Motor neuron (in vitro differentiated cells): ENCODE results near the gene MDGA2. TPM values are rescaled to one million over a fixed set of nuclear protein-coding genes. Genes with fewer than 3 reads are reported as not detected.
"Not testable (repeated sequence)": the region's sequence is repeated elsewhere in the genome, so short reads cannot be mapped to it uniquely, and the experiment has no call there.

Source experiments
- ATAC-seq, 8 experiments: fragments of 200-7000 bp; cut with Tn5 transposase; replicated peaks in 6 of 8; 2 replicates each; pipeline ENCODE4 v1.8.0; 2021; ENCODE audit warnings: mild to moderate bottlenecking in 8 of 8, moderate library complexity in 8 of 8
- H3K27ac ChIP-seq, 2 donors: fragments of 250-450 bp; sonication (Bioruptor Pico); 2 replicates each; pipeline ENCODE4 v1.9.0; 2021; ENCODE audit warnings: antibody characterized with exemption in 2 of 2, mild to moderate bottlenecking in 2 of 2, moderate library complexity in 1 of 2
- H3K4me1 ChIP-seq, 2 donors: fragments of 250-450 bp; sonication (Bioruptor Pico); replicated peaks in 1 of 2; 2 replicates each; pipeline ENCODE4 v1.6.1; 2021; ENCODE audit warnings: antibody characterized with exemption in 2 of 2, mild to moderate bottlenecking in 2 of 2, moderate library complexity in 1 of 2
- H3K4me3 ChIP-seq, 5 donors: fragments of 250-450 bp; sonication (Bioruptor Pico); 2 replicates each; pipeline ENCODE4 v1.9.0; 2021; ENCODE audit warnings: antibody characterized with exemption in 5 of 5, mild to moderate bottlenecking in 5 of 5, moderate library complexity in 4 of 5
- WGBS, 10 experiments: fragments of 450-650 bp; shearing (Covaris generic); methylation state at CpG; one replicate each; pipeline ENCODE4 v1.0.0; 2022; 5-methylcytosine and 5-hydroxymethylcytosine counted together
- in situ Hi-C, 9 experiments: fragments of 400-800 bp; cut with MboI; loops; one replicate each; pipeline ENCODE4 v1.15.0; 2021; ENCODE audit warnings: low sequenced_read_pairs in 9 of 9, low pct_unique_long_range_greater_than_20kb in 2 of 9; ENCODE audit not compliant: unreplicated experiment in 9 of 9
- total RNA-seq, 8 experiments: library from RNA; unstranded; fragments of 300-600 nt; gene quantifications; 2 replicates each; pipeline versions ENCODE4 v1.2.3 to v1.2.4, GENCODE V29; 2022

MDGA2 gene
- total RNA-seq, 8 experiments from 2014 or later: 0.05 to 21.2 (median 8.4) TPM

GRCh38 chr14:47346849-47347248 is 328.6 kb downstream of the MDGA2 start:
- in situ Hi-C loops: no loop called here
- no peak for ATAC-seq
- H3K4me1 ChIP-seq: peaks cover 0 to 12% of the 10 kb centered on the region in 2 donors
- WGBS, 10 experiments: 18 to 90% (median 71%) methylated on average over 3 to 5 of the region's 5 CpGs
- no peak overlapping the region for H3K4me3 ChIP-seq
- H3K27ac ChIP-seq: no peak overlapping the region

GRCh38 chr14:47345016-47345415 is 330.4 kb downstream of the MDGA2 start:
- 0 to 100% (median 58%) methylated on average over 1 to 2 of the region's 2 CpGs; no CpG with 5 or more reads in 1 of the 10 experiments for WGBS, 10 experiments
- Histone ChIP-seq H3K27ac (no peak overlapping the region), H3K4me1 (peaks cover 0 to 12% of the 10 kb centered on the region in 2 donors), H3K4me3 (no peak overlapping the region)
- no peak for ATAC-seq
- in situ Hi-C loops: no loop called here

- Histone ChIP-seq H3K4me1 (no peaks in the 10 kb centered on the region), H3K4me3 (no peak overlapping the region), H3K27ac (no peak overlapping the region)
- ATAC-seq: no peak
- in situ Hi-C loops: no loop called here
- 11 to 100% (median 91%) methylated on average over 2 to 3 of the region's 3 CpGs; no CpG with 5 or more reads in 1 of the 10 experiments for WGBS, 10 experiments
Measured at GRCh38 chr14:47332939-47333338, 342.5 kb downstream of the MDGA2 start.

GRCh38 chr14:47332106-47332505 is 343.3 kb downstream of the MDGA2 start:
- Histone ChIP-seq H3K27ac (no peak overlapping the region), H3K4me1 (no peaks in the 10 kb centered on the region), H3K4me3 (no peak overlapping the region)
- in situ Hi-C loops: no loop called here
- no peak for ATAC-seq

GRCh38 chr14:47328376-47328775 is 347.0 kb downstream of the MDGA2 start:
- Histone ChIP-seq H3K27ac (no peak overlapping the region), H3K4me3 (no peak overlapping the region), H3K4me1 (no peaks in the 10 kb centered on the region)
- WGBS, 10 experiments: 0 to 100% (median 83%) methylated on average over 2 to 4 of the region's 4 CpGs
- in situ Hi-C loops: no loop called here
- ATAC-seq: no peak

- 11 to 100% (median 90%) methylated on average over 1 to 3 of the region's 3 CpGs for WGBS, 10 experiments
- Histone ChIP-seq H3K4me3 (no peak overlapping the region), H3K4me1 (no peaks in the 10 kb centered on the region), H3K27ac (no peak overlapping the region)
- ATAC-seq: no peak
- in situ Hi-C loops: no loop called here
Measured at GRCh38 chr14:47327336-47327735, 348.1 kb downstream of the MDGA2 start.

- Histone ChIP-seq H3K4me3 (no peak overlapping the region), H3K27ac (no peak overlapping the region), H3K4me1 (peaks cover 0 to 2% of the 10 kb centered on the region in 2 donors)
- in situ Hi-C loops: no loop called here
- WGBS, 10 experiments: 0 to 100% (median 73%) methylated on average over 1 to 2 of the region's 2 CpGs
- no peak for ATAC-seq
Measured at GRCh38 chr14:47322751-47323150, 352.7 kb downstream of the MDGA2 start.

GRCh38 chr14:47302121-47302520 is 373.3 kb downstream of the MDGA2 start:
- H3K4me1 ChIP-seq: no peaks in the 10 kb centered on the region
- no peak overlapping the region for H3K27ac ChIP-seq
- ATAC-seq: no peak
- in situ Hi-C loops: no loop called here
- WGBS, 10 experiments: 20 to 100% (median 50%) methylated on average over 1 to 2 of the region's 2 CpGs; no CpG with 5 or more reads in 1 of the 10 experiments
- no peak overlapping the region for H3K4me3 ChIP-seq

- Histone ChIP-seq H3K27ac (no peak overlapping the region), H3K4me3 (no peak overlapping the region), H3K4me1 (no peaks in the 10 kb centered on the region)
- in situ Hi-C loops: no loop called here
- ATAC-seq: peak in 2 of 8 experiments; percentile 49 to 62
- WGBS, 10 experiments: 0 to 68% (median 20%) methylated on average over 1 to 3 of the region's 3 CpGs; no CpG with 5 or more reads in 1 of the 10 experiments
Measured at GRCh38 chr14:47300796-47301195, 374.6 kb downstream of the MDGA2 start.

- no peak overlapping the region for H3K4me3 ChIP-seq
- WGBS, 10 experiments: 0 to 88% (median 26%) methylated on average over 1 of the region's 1 CpG; no CpG with 5 or more reads in 4 of the 10 experiments
- no peaks in the 10 kb centered on the region for H3K4me1 ChIP-seq
- in situ Hi-C loops: no loop called here
- no peak overlapping the region for H3K27ac ChIP-seq
- no peak for ATAC-seq
Measured at GRCh38 chr14:47297374-47297773, 378.0 kb downstream of the MDGA2 start.

- H3K4me1 ChIP-seq: no peaks in the 10 kb centered on the region
- no peak for ATAC-seq
- H3K4me3 ChIP-seq: no peak overlapping the region
- no peak overlapping the region for H3K27ac ChIP-seq
- WGBS, 10 experiments: 0 to 100% (median 80%) methylated on average over 1 of the region's 1 CpG; no CpG with 5 or more reads in 5 of the 10 experiments
- in situ Hi-C loops: no loop called here
Measured at GRCh38 chr14:47284283-47284682, 391.1 kb downstream of the MDGA2 start.

GRCh38 chr14:47281761-47282160 is 393.6 kb downstream of the MDGA2 start:
- H3K4me3 ChIP-seq, in situ Hi-C loops, H3K27ac ChIP-seq, H3K4me1 ChIP-seq, ATAC-seq: not testable (repeated sequence)
- 58 to 97% (median 89%) methylated on average over 5 to 13 of the region's 16 CpGs; no CpG with 5 or more reads in 4 of the 10 experiments for WGBS, 10 experiments

- in situ Hi-C loops: no loop called here
- Histone ChIP-seq H3K27ac (no peak overlapping the region), H3K4me1 (no peaks in the 10 kb centered on the region), H3K4me3 (no peak overlapping the region)
- peak in 5 of 8 experiments; percentile 37 to 71 (median 65) for ATAC-seq
- WGBS, 10 experiments: 9 to 100% (median 23%) methylated on average over 1 to 5 of the region's 5 CpGs
Measured at GRCh38 chr14:47278233-47278842, 397.1 kb downstream of the MDGA2 start.

- in situ Hi-C loops: no loop called here
- WGBS, 10 experiments: 0 to 100% (median 60%) methylated on average over 1 of the region's 1 CpG; no CpG with 5 or more reads in 3 of the 10 experiments
- H3K27ac ChIP-seq: no peak overlapping the region
- H3K4me1 ChIP-seq: no peaks in the 10 kb centered on the region
- no peak overlapping the region for H3K4me3 ChIP-seq
- peak in 3 of 8 experiments; percentile 31 to 92 (median 89) for ATAC-seq
Measured at GRCh38 chr14:47277703-47278102, 397.7 kb downstream of the MDGA2 start.
